ENCODE results near the gene TRIB2.
A peak's percentile ranks its signal among the peaks of the same experiment; 100 is the strongest.
"Not testable (repeated sequence)": the region's sequence is repeated elsewhere in the genome, so short reads cannot be mapped to it uniquely, and the experiment has no call there.

TRIB2 gene

GRCh38 chr2:12716282-12717190 lies at the start of gene TRIB2:
Gene TRIB2, plus strand, starts transcription at chr2:12716936. Its CDS starts 1,372 bp downstream, at chr2:12718308.
- no peaks in the 10 kb centered on the region for H3K36me3 ChIP-seq (ENCODE audit: insufficient read depth, low read length)
- no peaks in the 10 kb centered on the region for H3K27me3 ChIP-seq (ENCODE audit: control insufficient read depth in 1 of 2, insufficient read depth in 2 of 2, low read length in 2 of 2)
- H3K9ac ChIP-seq (ENCODE audit: low read length), result peak within 1 kb of the TSS; percentile 62
- H3K4me3 ChIP-seq (ENCODE audit: low read depth in 1 of 2, low read length in 2 of 2), result peak within 1 kb of the TSS; percentile 94 to 95
- peaks cover 34% of the 10 kb centered on the region for H3K4me1 ChIP-seq (ENCODE audit: insufficient read depth, low read length)
- H3K9me3 ChIP-seq (ENCODE audit: low read length), result no peaks in the 10 kb centered on the region
- H3K27ac ChIP-seq (ENCODE audit: low read depth, low read length), result peak within 1 kb of the TSS; percentile 96

GRCh38 chr2:12669036-12669435 lies 47.7 kb upstream of the TRIB2 start:
- H3K4me3 ChIP-seq (ENCODE audit: low read depth in 1 of 2, low read length in 2 of 2), result no peak overlapping the region
- H3K27me3 ChIP-seq (ENCODE audit: control insufficient read depth in 1 of 2, insufficient read depth in 2 of 2, low read length in 2 of 2), result no peaks in the 10 kb centered on the region
- H3K9me3 ChIP-seq (ENCODE audit: low read length), result no peaks in the 10 kb centered on the region
- H3K4me1 ChIP-seq (ENCODE audit: insufficient read depth, low read length), result no peaks in the 10 kb centered on the region
- no peak overlapping the region for H3K9ac ChIP-seq (ENCODE audit: low read length)
- no peaks in the 10 kb centered on the region for H3K36me3 ChIP-seq (ENCODE audit: insufficient read depth, low read length)
- H3K27ac ChIP-seq (ENCODE audit: low read depth, low read length), result no peak overlapping the region

DNA sequence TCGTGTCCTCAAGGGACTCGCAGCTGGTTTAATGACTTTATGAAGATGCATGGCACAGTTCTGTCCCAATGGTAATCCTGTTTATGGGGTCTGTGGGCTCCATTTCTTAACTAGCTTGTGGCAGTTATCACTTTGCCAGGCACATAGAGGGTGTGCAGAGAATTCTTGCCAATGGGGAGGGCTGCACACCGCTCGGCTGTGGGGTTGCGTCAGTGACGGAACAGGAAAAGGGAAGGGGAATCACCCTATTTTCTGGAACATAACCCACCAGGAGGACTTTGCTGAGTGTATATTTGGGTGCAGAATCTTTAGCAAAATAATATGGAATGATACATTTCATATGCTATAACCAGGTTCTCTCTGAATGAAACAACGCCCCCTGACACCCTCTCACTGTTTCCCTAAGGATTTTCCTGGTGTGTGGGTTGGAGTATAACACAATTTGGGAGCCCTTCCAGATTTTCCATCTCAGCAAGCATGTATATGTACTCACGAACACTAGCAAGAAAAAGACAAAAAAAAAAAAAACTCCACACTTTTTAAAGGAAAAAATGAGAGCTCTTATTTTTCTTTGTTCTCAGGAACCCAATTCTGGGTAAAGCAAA lies 43.9 kb upstream of the TRIB2 start:
- Histone ChIP-seq H3K4me1 (ENCODE audit: insufficient read depth, low read length) (no peaks in the 10 kb centered on the region), H3K36me3 (ENCODE audit: insufficient read depth, low read length) (no peaks in the 10 kb centered on the region), H3K9me3 (ENCODE audit: low read length) (no peaks in the 10 kb centered on the region), H3K27ac (ENCODE audit: low read depth, low read length) (no peak overlapping the region), H3K27me3 (ENCODE audit: control insufficient read depth in 1 of 2, insufficient read depth in 2 of 2, low read length in 2 of 2) (no peaks in the 10 kb centered on the region), H3K4me3 (ENCODE audit: low read depth in 1 of 2, low read length in 2 of 2) (no peak overlapping the region), H3K9ac (ENCODE audit: low read length) (no peak overlapping the region)

GRCh38 chr2:12674644-12675328 lies 42.0 kb upstream of the TRIB2 start:
- Histone ChIP-seq H3K27ac (ENCODE audit: low read depth, low read length) (no peak overlapping the region), H3K9me3 (ENCODE audit: low read length) (no peaks in the 10 kb centered on the region), H3K4me1 (ENCODE audit: insufficient read depth, low read length) (no peaks in the 10 kb centered on the region), H3K36me3 (ENCODE audit: insufficient read depth, low read length) (no peaks in the 10 kb centered on the region), H3K4me3 (ENCODE audit: low read depth in 1 of 2, low read length in 2 of 2) (no peak overlapping the region), H3K27me3 (ENCODE audit: control insufficient read depth in 1 of 2, insufficient read depth in 2 of 2, low read length in 2 of 2) (no peaks in the 10 kb centered on the region), H3K9ac (ENCODE audit: low read length) (no peak overlapping the region)

DNA sequence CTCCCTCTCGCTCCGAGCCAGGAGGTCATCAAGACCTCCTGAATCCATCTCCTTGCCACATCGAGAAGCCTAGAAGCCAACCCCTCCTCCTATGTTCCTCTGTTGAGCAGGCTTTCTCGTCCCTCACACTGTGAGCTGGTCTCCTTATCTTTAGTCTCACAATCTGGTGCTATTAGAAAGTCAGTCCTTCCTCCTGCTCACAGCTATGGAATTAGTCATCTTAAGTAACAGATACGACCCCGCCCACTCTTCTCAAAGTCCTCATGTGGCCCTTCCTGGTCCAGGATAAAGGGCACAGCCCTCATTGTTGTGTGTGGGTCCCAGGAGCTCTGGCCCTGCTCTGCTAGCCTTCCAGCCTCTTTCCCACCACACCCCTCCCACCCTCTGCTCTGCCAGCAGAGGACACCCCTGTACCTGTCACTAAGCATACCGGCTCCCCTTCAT lies 41.4 kb upstream of the TRIB2 start:
- Histone ChIP-seq H3K9ac (ENCODE audit: low read length) (no peak overlapping the region), H3K4me1 (ENCODE audit: insufficient read depth, low read length) (no peaks in the 10 kb centered on the region), H3K27ac (ENCODE audit: low read depth, low read length) (no peak overlapping the region), H3K9me3 (ENCODE audit: low read length) (no peaks in the 10 kb centered on the region), H3K4me3 (ENCODE audit: low read depth in 1 of 2, low read length in 2 of 2) (no peak overlapping the region), H3K36me3 (ENCODE audit: insufficient read depth, low read length) (no peaks in the 10 kb centered on the region), H3K27me3 (ENCODE audit: control insufficient read depth in 1 of 2, insufficient read depth in 2 of 2, low read length in 2 of 2) (no peaks in the 10 kb centered on the region)

DNA sequence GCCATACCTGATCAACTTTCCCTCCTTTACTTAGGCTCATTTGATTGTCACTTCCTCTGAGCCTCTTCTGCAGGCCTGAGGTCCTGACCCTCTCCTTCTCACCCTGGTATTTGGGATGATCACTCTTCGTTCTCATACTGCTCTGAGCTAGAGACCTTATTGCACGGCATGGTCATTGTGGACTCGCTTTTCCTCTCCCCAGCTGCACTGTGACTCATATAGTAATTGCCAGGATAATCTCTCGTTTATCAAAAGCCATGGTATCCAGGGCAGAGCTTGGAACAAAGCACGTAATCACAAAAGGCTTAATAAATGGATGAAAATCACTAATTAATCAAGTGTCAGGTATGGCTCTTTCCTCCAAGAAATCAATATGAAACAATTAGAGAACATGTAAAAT lies 40.9 kb upstream of the TRIB2 start:
- Histone ChIP-seq H3K9me3 (ENCODE audit: low read length) (no peaks in the 10 kb centered on the region), H3K4me3 (ENCODE audit: low read depth in 1 of 2, low read length in 2 of 2) (no peak overlapping the region), H3K4me1 (ENCODE audit: insufficient read depth, low read length) (no peaks in the 10 kb centered on the region), H3K9ac (ENCODE audit: low read length) (no peak overlapping the region), H3K36me3 (ENCODE audit: insufficient read depth, low read length) (no peaks in the 10 kb centered on the region), H3K27ac (ENCODE audit: low read depth, low read length) (no peak overlapping the region), H3K27me3 (ENCODE audit: control insufficient read depth in 1 of 2, insufficient read depth in 2 of 2, low read length in 2 of 2) (no peaks in the 10 kb centered on the region)

DNA sequence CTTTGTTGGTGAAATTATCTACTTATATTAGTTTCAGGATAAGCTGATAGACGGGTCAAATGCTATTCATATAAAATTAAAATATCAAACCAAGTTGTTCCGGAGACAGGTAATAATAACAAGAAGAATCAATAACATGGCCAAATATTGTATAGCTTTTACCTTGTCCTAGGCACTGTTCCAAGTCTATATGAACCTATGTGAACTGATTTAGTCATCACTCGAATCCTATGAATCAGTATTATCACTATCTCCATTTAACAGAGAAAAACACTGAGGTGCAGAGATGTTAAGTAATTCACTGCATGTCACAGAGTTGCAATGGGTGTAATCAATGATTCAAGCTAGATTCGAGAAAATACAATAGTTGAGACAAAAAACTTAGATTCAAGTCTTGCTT lies 40.0 kb upstream of the TRIB2 start:
- no peaks in the 10 kb centered on the region for H3K27me3 ChIP-seq (ENCODE audit: control insufficient read depth in 1 of 2, insufficient read depth in 2 of 2, low read length in 2 of 2)
- H3K9ac ChIP-seq (ENCODE audit: low read length), result no peak overlapping the region
- H3K36me3 ChIP-seq (ENCODE audit: insufficient read depth, low read length), result no peaks in the 10 kb centered on the region
- H3K27ac ChIP-seq (ENCODE audit: low read depth, low read length), result no peak overlapping the region
- H3K4me1 ChIP-seq (ENCODE audit: insufficient read depth, low read length), result no peaks in the 10 kb centered on the region
- no peak overlapping the region for H3K4me3 ChIP-seq (ENCODE audit: low read depth in 1 of 2, low read length in 2 of 2)
- H3K9me3 ChIP-seq (ENCODE audit: low read length), result no peaks in the 10 kb centered on the region

DNA sequence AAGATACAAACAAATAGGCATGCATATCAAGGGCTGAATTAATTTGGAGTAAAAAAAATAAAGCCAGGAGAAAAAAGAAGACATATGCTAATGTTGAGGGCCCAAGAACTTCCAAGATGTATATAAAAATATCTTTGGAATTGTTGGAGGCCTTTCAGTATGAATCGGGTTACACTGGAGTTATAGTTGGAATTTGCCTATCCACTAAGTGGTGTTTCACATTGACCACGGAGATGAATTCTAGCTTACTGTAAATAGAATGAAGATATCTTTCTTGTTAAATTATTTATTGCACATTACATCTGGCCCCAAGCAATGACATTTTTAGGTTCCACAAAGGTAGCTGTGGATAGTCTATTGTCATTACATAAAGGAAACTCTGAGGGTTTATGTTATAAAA lies 38.5 kb upstream of the TRIB2 start:
- Histone ChIP-seq H3K9me3 (ENCODE audit: low read length) (no peaks in the 10 kb centered on the region), H3K4me1 (ENCODE audit: insufficient read depth, low read length) (no peaks in the 10 kb centered on the region), H3K36me3 (ENCODE audit: insufficient read depth, low read length) (no peaks in the 10 kb centered on the region), H3K27ac (ENCODE audit: low read depth, low read length) (no peak overlapping the region), H3K27me3 (ENCODE audit: control insufficient read depth in 1 of 2, insufficient read depth in 2 of 2, low read length in 2 of 2) (no peaks in the 10 kb centered on the region), H3K9ac (ENCODE audit: low read length) (no peak overlapping the region), H3K4me3 (ENCODE audit: low read depth in 1 of 2, low read length in 2 of 2) (no peak overlapping the region)

GRCh38 chr2:12679550-12680072 lies 37.1 kb upstream of the TRIB2 start:
- no peak overlapping the region for H3K9ac ChIP-seq (ENCODE audit: low read length)
- no peak overlapping the region for H3K4me3 ChIP-seq (ENCODE audit: low read depth in 1 of 2, low read length in 2 of 2)
- peaks cover 9% of the 10 kb centered on the region for H3K4me1 ChIP-seq (ENCODE audit: insufficient read depth, low read length)
- no peaks in the 10 kb centered on the region for H3K27me3 ChIP-seq (ENCODE audit: control insufficient read depth in 1 of 2, insufficient read depth in 2 of 2, low read length in 2 of 2)
- no peak overlapping the region for H3K27ac ChIP-seq (ENCODE audit: low read depth, low read length)
- no peaks in the 10 kb centered on the region for H3K9me3 ChIP-seq (ENCODE audit: low read length)
- no peaks in the 10 kb centered on the region for H3K36me3 ChIP-seq (ENCODE audit: insufficient read depth, low read length)

- H3K27ac ChIP-seq (ENCODE audit: low read depth, low read length); H3K9me3 ChIP-seq (ENCODE audit: low read length); H3K9ac ChIP-seq (ENCODE audit: low read length); H3K4me3 ChIP-seq (ENCODE audit: low read depth in 1 of 2, low read length in 2 of 2); H3K36me3 ChIP-seq (ENCODE audit: insufficient read depth, low read length); H3K27me3 ChIP-seq (ENCODE audit: control insufficient read depth in 1 of 2, insufficient read depth in 2 of 2, low read length in 2 of 2): not testable (repeated sequence)
- H3K4me1 ChIP-seq (ENCODE audit: insufficient read depth, low read length), result peaks cover 13% of the 10 kb centered on the region
These were observed 36.6 kb upstream of the TRIB2 start for GRCh38 chr2:12680115-12680514.

- Histone ChIP-seq H3K27me3 (ENCODE audit: control insufficient read depth in 1 of 2, insufficient read depth in 2 of 2, low read length in 2 of 2) (no peaks in the 10 kb centered on the region), H3K9ac (ENCODE audit: low read length) (no peak overlapping the region), H3K9me3 (ENCODE audit: low read length) (no peaks in the 10 kb centered on the region), H3K36me3 (ENCODE audit: insufficient read depth, low read length) (no peaks in the 10 kb centered on the region), H3K27ac (ENCODE audit: low read depth, low read length) (no peak overlapping the region), H3K4me3 (ENCODE audit: low read depth in 1 of 2, low read length in 2 of 2) (no peak overlapping the region), H3K4me1 (ENCODE audit: insufficient read depth, low read length) (peaks cover 26% of the 10 kb centered on the region)
These were observed 34.7 kb upstream of the TRIB2 start for GRCh38 chr2:12682017-12682416.

Measured in muscle layer of colon (tissue), 2 donors.